GM23338 (cell line): ENCODE measurements around the gene SGK1. TPM values are rescaled to one million over a fixed set of nuclear protein-coding genes. Genes with fewer than 3 reads are reported as not detected.

Experiments used
- ATAC-seq: fragments of 200-7000 bp; cut with Tn5 transposase; 3 replicates; pipeline ENCODE4 v1.9.1; 2020
- DNase-seq: peaks from one replicate; pipeline ENCODE4 v3.0.0-alpha.2; 2015; ENCODE audit warnings: low spot score
- H2AFZ ChIP-seq: fragments of 200-600 bp; sonication (generic); 2 replicates; pipeline ENCODE4 v1.8.0; 2016; ENCODE audit warnings: antibody characterized with exemption, mild to moderate bottlenecking, moderate library complexity
- H3F3A ChIP-seq: fragments of 200-600 bp; sonication (generic); replicated peaks from 2 replicates; pipeline ENCODE4 v1.8.0; 2017; ENCODE audit warnings: antibody characterized with exemption, mixed run types, low read depth
- H3K27ac ChIP-seq: fragments of 200-600 bp; sonication (generic); 2 replicates; pipeline ENCODE4 v1.6.1; 2016; ENCODE audit warnings: low read depth
- H3K27me3 ChIP-seq: fragments of 200-600 bp; sonication (generic); 2 replicates; pipeline ENCODE4 v1.8.0; 2016; ENCODE audit warnings: mild to moderate bottlenecking, mixed run types, moderate library complexity; ENCODE audit not compliant: insufficient read depth
- H3K36me3 ChIP-seq: fragments of 200-600 bp; sonication (generic); 2 replicates; pipeline ENCODE4 v1.8.0; 2016; ENCODE audit warnings: mild to moderate bottlenecking; ENCODE audit not compliant: insufficient read depth
- H3K4me1 ChIP-seq: fragments of 200-600 bp; sonication (generic); 2 replicates; pipeline ENCODE4 v1.8.0; 2016; ENCODE audit warnings: mild to moderate bottlenecking, moderate library complexity; ENCODE audit not compliant: insufficient read depth
- H3K4me2 ChIP-seq: fragments of 200-600 bp; sonication (generic); 2 replicates; pipeline ENCODE4 v1.7.1; 2017; ENCODE audit warnings: mixed run types
- H3K4me3 ChIP-seq: fragments of 200-600 bp; sonication (generic); 2 replicates; pipeline ENCODE4 v1.6.1; 2016; ENCODE audit warnings: mixed run types
- H3K79me2 ChIP-seq: fragments of 200-600 bp; sonication (generic); replicated peaks from 2 replicates; pipeline ENCODE4 v1.8.0; 2017; ENCODE audit warnings: mild to moderate bottlenecking; ENCODE audit not compliant: insufficient read depth
- H3K9me2 ChIP-seq: fragments of 200-600 bp; sonication (generic); 2 replicates; pipeline ENCODE4 v1.8.0; 2017; ENCODE audit not compliant: insufficient read depth
- H4K20me1 ChIP-seq: fragments of 200-600 bp; sonication (generic); replicated peaks from 2 replicates; pipeline ENCODE4 v1.8.0; 2017; ENCODE audit warnings: mild to moderate bottlenecking; ENCODE audit not compliant: insufficient read depth
- H3K27ac Mint-ChIP-seq: 2 replicates; pipeline ENCODE4 v1.8.0; 2020; ENCODE audit warnings: inconsistent platforms, mild to moderate bottlenecking, moderate library complexity, mixed read lengths
- H3K27me3 Mint-ChIP-seq: 3 replicates; pipeline ENCODE4 v1.8.0; 2022; ENCODE audit warnings: low read depth, mild to moderate bottlenecking, moderate library complexity, mixed read lengths, inconsistent platforms; ENCODE audit not compliant: insufficient read depth, poor library complexity
- H3K36me3 Mint-ChIP-seq: 3 replicates; pipeline ENCODE4 v1.8.0; 2021; ENCODE audit warnings: low read depth, mild to moderate bottlenecking, inconsistent platforms, moderate library complexity, mixed read lengths
- H3K4me1 Mint-ChIP-seq: 3 replicates; pipeline ENCODE4 v1.8.0; 2020; ENCODE audit warnings: mild to moderate bottlenecking, inconsistent platforms, mixed read lengths
- H3K4me3 Mint-ChIP-seq: 3 replicates; pipeline ENCODE4 v1.8.0; 2021; ENCODE audit warnings: moderate library complexity, mild to moderate bottlenecking, inconsistent platforms, mixed read lengths
- H3K9me3 Mint-ChIP-seq: 3 replicates; pipeline ENCODE4 v1.8.0; 2020; ENCODE audit warnings: moderate library complexity, mild to moderate bottlenecking, inconsistent platforms, mixed read lengths
- EZH2phosphoT487 ChIP-seq: fragments of 200-600 bp; sonication (generic); IDR thresholded peaks from one replicate; pipeline ENCODE4 v1.8.1; 2018; ENCODE audit warnings: antibody characterized with exemption; ENCODE audit not compliant: unreplicated experiment
- NANOG ChIP-seq: IDR thresholded peaks from 2 replicates; pipeline ENCODE4 v1.6.1; 2016; ENCODE audit warnings: antibody characterized with exemption, borderline replicate concordance
- POLR2AphosphoS5 ChIP-seq: IDR thresholded peaks from 2 replicates; pipeline ENCODE4 v1.6.1; 2016; ENCODE audit warnings: antibody characterized with exemption, low read depth
- REST ChIP-seq: IDR thresholded peaks from one replicate; pipeline ENCODE4 v1.6.1; 2018; ENCODE audit warnings: antibody characterized with exemption; ENCODE audit not compliant: unreplicated experiment
- STAT1 ChIP-seq: IDR thresholded peaks from one replicate; pipeline ENCODE4 v1.6.1; 2016; ENCODE audit warnings: antibody characterized with exemption; ENCODE audit not compliant: unreplicated experiment
- ZNF331 ChIP-seq: fragments of 250-450 bp; sonication (Bioruptor Pico); IDR thresholded peaks from 2 replicates; pipeline ENCODE4 v1.5.0; 2020; ENCODE audit warnings: low read depth, mild to moderate bottlenecking, moderate library complexity
- ZNF462 ChIP-seq: fragments of 250-450 bp; sonication (Bioruptor Pico); IDR thresholded peaks from 2 replicates; pipeline ENCODE4 v1.5.0; 2020; ENCODE audit warnings: mild to moderate bottlenecking, moderate library complexity
- polyA plus RNA-seq: library from polyadenylated mRNA; unstranded; fragments of >200 nt; fragmentation: Nextera tagmentation; extraction: Ambion mirVana; gene quantifications from 2 replicates; pipeline ENCODE4 v1.2.1, GENCODE V29; 2016
- total RNA-seq: library from RNA; depleted of rRNA; stranded (reverse); fragments of >200 nt; shearing (Covaris generic); gene quantifications from 2 replicates; pipeline ENCODE4 v1.2.3, GENCODE V29; 2014
- TF ChIP-seq, protein P1 (sequence below): IDR thresholded peaks from 2 replicates; pipeline ENCODE4 v1.6.1; 2016; ENCODE audit warnings: antibody characterized with exemption

SGK1 gene
- total and polyA plus RNA-seq, 2 experiments from 2014 or later = 16.3 to 37.2 TPM

DNA sequence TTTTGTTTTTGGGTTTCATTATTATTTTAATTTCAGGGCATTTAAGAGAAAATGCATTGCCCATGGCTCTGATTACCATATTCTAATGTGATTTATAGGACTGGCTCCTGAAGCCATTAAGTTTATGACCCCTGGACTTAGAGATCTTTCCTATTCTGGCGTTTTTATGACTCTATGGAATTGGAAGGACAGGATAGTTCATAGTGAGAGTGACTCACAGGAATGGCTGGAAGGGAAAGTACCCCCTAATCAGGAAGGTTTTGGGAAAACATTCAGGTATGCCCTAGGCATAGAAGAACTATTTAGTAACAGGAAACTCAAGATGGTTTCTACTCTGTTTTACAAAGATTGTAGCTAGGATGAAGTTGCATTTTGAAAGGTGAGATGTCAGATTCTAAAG is 156.9 kb downstream of the SGK1 start:
- no peak overlapping the region for H3K4me3 ChIP-seq
- peak overlapping the region; percentile 8; the same call in 1 of the 2 replicates for H3K4me2 ChIP-seq
- peaks cover 31% of the 10 kb centered on the region for H3K4me1 ChIP-seq
- DNase-seq (peak; percentile 38), ATAC-seq (no peak)
- Mint-ChIP-seq H3K36me3 (peaks cover 8% of the 10 kb centered on the region; the same call in 2 of the 3 replicates), H3K27me3 (no peaks in the 10 kb centered on the region), H3K9me3 (peaks cover 13% of the 10 kb centered on the region; the same call in 2 of the 3 replicates), H3K4me3 (peak overlapping the region; percentile 2; the same call in 2 of the 3 replicates), H3K27ac (peak overlapping the region; percentile 83), H3K4me1 (peaks cover 18% of the 10 kb centered on the region)
- H3F3A ChIP-seq = no peaks in the 10 kb centered on the region
- no peak overlapping the region; the same call in 1 of the 2 replicates for H2AFZ ChIP-seq
- H3K9me2 ChIP-seq = no peaks in the 10 kb centered on the region
- no peak for TF ChIP-seq EZH2phosphoT487
- peak; percentile 7; the same call in 1 of the 2 replicates for TF ChIP-seq NANOG
- no peaks in the 10 kb centered on the region for H3K79me2 ChIP-seq
- no peaks in the 10 kb centered on the region for H3K36me3 ChIP-seq
- H3K27ac ChIP-seq = peak overlapping the region; percentile 75
- H3K27me3 ChIP-seq = no peaks in the 10 kb centered on the region
- H4K20me1 ChIP-seq = no peaks in the 10 kb centered on the region

DNA sequence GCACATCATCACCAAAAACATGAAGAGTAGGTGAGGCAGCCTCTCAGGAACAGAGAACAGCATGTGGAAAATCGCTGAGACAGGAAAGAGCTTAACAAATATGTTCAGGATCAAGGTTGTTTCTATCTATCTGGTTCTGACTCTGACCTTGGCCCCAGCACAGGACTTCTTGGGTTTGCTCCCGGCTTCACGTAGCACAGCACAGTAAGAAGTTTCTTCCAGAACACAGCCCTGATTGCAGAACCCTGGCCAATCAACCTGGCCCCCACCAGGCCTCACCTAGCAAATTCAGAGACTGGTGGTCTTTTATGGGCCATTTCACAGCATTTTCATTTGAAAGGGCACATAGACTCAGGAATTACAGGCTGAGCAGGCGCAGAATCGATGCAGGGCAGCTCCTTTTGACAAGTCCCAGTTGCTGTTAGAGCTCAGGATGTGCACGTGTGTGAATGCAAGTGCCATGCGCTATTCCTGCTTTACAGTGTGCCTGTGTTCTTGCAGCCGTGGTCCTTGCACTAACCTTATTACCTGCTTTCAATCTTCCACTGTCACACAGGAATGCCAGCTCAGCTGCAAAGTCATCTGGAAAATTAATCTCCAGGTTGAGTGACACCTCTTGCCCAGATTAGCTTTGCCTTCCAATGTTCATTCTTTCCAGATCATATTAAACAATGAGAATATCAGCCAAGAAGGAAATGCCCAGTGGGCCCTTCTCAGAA is 165.0 kb downstream of the SGK1 start:
- no peaks in the 10 kb centered on the region for H3K27me3 Mint-ChIP-seq
- H3K4me2 ChIP-seq = no peak overlapping the region
- H4K20me1 ChIP-seq = no peaks in the 10 kb centered on the region
- DNase-seq (no peak), ATAC-seq (no peak)
- no peak overlapping the region for H3K4me3 Mint-ChIP-seq
- H3F3A ChIP-seq = no peaks in the 10 kb centered on the region
- H2AFZ ChIP-seq = peak overlapping the region; percentile 91
- H3K27ac ChIP-seq = no peak overlapping the region
- 0 out of 3 replicates have a peak, but pooled peaks cover 3% of the 10 kb centered on the region for H3K4me1 Mint-ChIP-seq
- H3K79me2 ChIP-seq = no peaks in the 10 kb centered on the region
- H3K9me3 Mint-ChIP-seq = no peaks in the 10 kb centered on the region
- H3K4me3 ChIP-seq = no peak overlapping the region
- no peaks in the 10 kb centered on the region for H3K9me2 ChIP-seq
- no peaks in the 10 kb centered on the region for H3K36me3 ChIP-seq
- no peaks in the 10 kb centered on the region for H3K27me3 ChIP-seq
- H3K27ac Mint-ChIP-seq = no peak overlapping the region
- TF ChIP-seq ZNF462 (no peak), ZNF331 (no peak), NANOG (no peak), STAT1 (no peak), POLR2AphosphoS5 (no peak), REST (no peak)
- TF ChIP-seq, protein P1, sequence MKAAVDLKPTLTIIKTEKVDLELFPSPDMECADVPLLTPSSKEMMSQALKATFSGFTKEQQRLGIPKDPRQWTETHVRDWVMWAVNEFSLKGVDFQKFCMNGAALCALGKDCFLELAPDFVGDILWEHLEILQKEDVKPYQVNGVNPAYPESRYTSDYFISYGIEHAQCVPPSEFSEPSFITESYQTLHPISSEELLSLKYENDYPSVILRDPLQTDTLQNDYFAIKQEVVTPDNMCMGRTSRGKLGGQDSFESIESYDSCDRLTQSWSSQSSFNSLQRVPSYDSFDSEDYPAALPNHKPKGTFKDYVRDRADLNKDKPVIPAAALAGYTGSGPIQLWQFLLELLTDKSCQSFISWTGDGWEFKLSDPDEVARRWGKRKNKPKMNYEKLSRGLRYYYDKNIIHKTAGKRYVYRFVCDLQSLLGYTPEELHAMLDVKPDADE = no peak
- H3K36me3 Mint-ChIP-seq = no peaks in the 10 kb centered on the region
- H3K4me1 ChIP-seq = peaks cover 6% of the 10 kb centered on the region; the same call in 1 of the 2 replicates
